Hindlimb muscle (tissue), 1 donor: ENCODE results near the gene TAC3. TPM values are rescaled to one million over a fixed set of nuclear protein-coding genes. Genes with fewer than 3 reads are reported as not detected.
A peak's percentile ranks its signal among the peaks of the same experiment; 100 is the strongest.
"Not testable (repeated sequence)": the region's sequence is repeated elsewhere in the genome, so short reads cannot be mapped to it uniquely, and the experiment has no call there.

Experiments
- DNase-seq: peaks from one replicate; pipeline ENCODE4 v3.0.0-alpha.2; 2013
- polyA plus RNA-seq: library from polyadenylated mRNA; unstranded; fragments of 120-200 nt; gene quantifications from one replicate; pipeline ENCODE4 v1.2.1, GENCODE V29; 2013; ENCODE audit not compliant: insufficient read length

Gene TAC3
- polyA plus RNA-seq, 1 donor = not detected

GRCh38 chr12:57003395-57003794 lies 12.9 kb downstream of the TAC3 start:
- no peak for DNase-seq

- DNase-seq = no peak
These were observed 14.9 kb downstream of the TAC3 start for GRCh38 chr12:57001448-57001906.

- no peak for DNase-seq
These were observed 15.9 kb downstream of the TAC3 start for GRCh38 chr12:57000393-57000792.

- no peak for DNase-seq
These were observed 16.9 kb downstream of the TAC3 start for GRCh38 chr12:56999456-56999855.

- DNase-seq = no peak
These were observed 17.3 kb downstream of the TAC3 start for GRCh38 chr12:56998981-56999380.

- DNase-seq = no peak
These were observed 18.0 kb downstream of the TAC3 start for GRCh38 chr12:56998316-56998715.

GRCh38 chr12:56996793-56997545 lies 19.4 kb downstream of the TAC3 start:
- DNase-seq = no peak

GRCh38 chr12:56995930-56996496 lies 20.3 kb downstream of the TAC3 start:
- no peak for DNase-seq

GRCh38 chr12:56995201-56995929 lies 21.0 kb downstream of the TAC3 start:
- DNase-seq = no peak

- DNase-seq = no peak
These were observed 22.0 kb downstream of the TAC3 start for GRCh38 chr12:56994231-56994746.

GRCh38 chr12:56993346-56993745 lies 23.0 kb downstream of the TAC3 start:
- DNase-seq = no peak

- DNase-seq = no peak
These were observed 24.7 kb downstream of the TAC3 start for GRCh38 chr12:56991319-56992246.

GRCh38 chr12:56990648-56991318 lies 25.5 kb downstream of the TAC3 start:
- DNase-seq = no peak

GRCh38 chr12:56989861-56990610 lies 26.3 kb downstream of the TAC3 start:
- DNase-seq = no peak

- no peak for DNase-seq
These were observed 28.1 kb downstream of the TAC3 start for GRCh38 chr12:56988207-56988739.

- peak; percentile 66 for DNase-seq
These were observed 28.7 kb downstream of the TAC3 start for GRCh38 chr12:56987551-56988053.

- DNase-seq = no peak
These were observed 29.3 kb downstream of the TAC3 start for GRCh38 chr12:56987011-56987410.

GRCh38 chr12:56985714-56986113 lies 30.6 kb downstream of the TAC3 start:
- not testable (repeated sequence) for DNase-seq

- no peak for DNase-seq
These were observed 32.9 kb downstream of the TAC3 start for GRCh38 chr12:56983386-56983785.

- DNase-seq = not testable (repeated sequence)
These were observed 33.6 kb downstream of the TAC3 start for GRCh38 chr12:56982578-56983236.
